K562 (cell line): Measurements from ENCODE around the gene SLC39A11. TPM values are rescaled to one million over a fixed set of nuclear protein-coding genes. Genes with fewer than 3 reads are reported as not detected.

Source experiments
- ATAC-seq: fragments of 200-7000 bp; cut with Tn5 transposase; 3 replicates; pipeline ENCODE4 v1.9.1; 2020; ENCODE audit warnings: moderate library complexity
- BruUV-seq: library from RNA; stranded (reverse); fragments of 400-500 nt; replicated peaks from 2 replicates; lab custom pipeline; 2021; lab: Mats Ljungman, UMichigan
- CTCF ChIA-PET: fragments of 300-600 bp; formaldehyde crosslinking; extraction: SDS; loops from one replicate; lab custom pipeline; 2021; ENCODE audit warnings: low intra/inter-chr PET ratio; lab: Yijun Ruan, JAX
- POLR2A ChIA-PET: fragments of 300-600, 350-650 bp; sonication (Branson Sonifier 250); formaldehyde crosslinking; extraction: SDS; loops from one replicate; lab custom pipeline; 2021; ENCODE audit warnings: antibody characterized with exemption, inconsistent platforms; lab: Yijun Ruan, JAX
- DNase-seq, 4 experiments: peaks; one replicate each; pipeline versions ENCODE4 v3.0.0 to v3.0.0-alpha.2; 2011 to 2018; ENCODE audit warnings: low spot score in 3 of 4, mixed read lengths in 3 of 4; ENCODE audit errors: extremely low read depth in 1 of 4
- FAIRE-seq: peaks from 2 replicates; lab custom pipeline; 2011; peaks lifted over from hg19 to GRCh38; lab: Jason Lieb, UNC
- H2AFZ ChIP-seq: 2 replicates; pipeline ENCODE4 v1.6.0; 2011; ENCODE audit warnings: low read depth, low read length, control low read depth, inconsistent platforms
- H3K27ac ChIP-seq: fragments of 200-600 bp; 3 replicates; pipeline ENCODE4 v1.8.0; 2011; ENCODE audit warnings: low read depth, mild to moderate bottlenecking, control low read depth, inconsistent platforms, low read length, moderate library complexity, mixed read lengths; ENCODE audit errors: extremely low read depth
- H3K27me3 ChIP-seq, 2 experiments: fragments of 300-600 bp in 1 of 2; 2 replicates in 1 of 2; 3 replicates in 1 of 2; pipeline versions ENCODE4 v1.6.0 to v1.8.0; 2011; ENCODE audit warnings: inconsistent platforms in 2 of 2, low read length in 2 of 2, mild to moderate bottlenecking in 1 of 2, mixed read lengths in 1 of 2, moderate library complexity in 1 of 2; ENCODE audit not compliant: control insufficient read depth in 2 of 2, insufficient read depth in 2 of 2
- H3K36me3 ChIP-seq: fragments of 300-600 bp; 3 replicates; pipeline ENCODE4 v1.8.0; 2011; ENCODE audit warnings: mild to moderate bottlenecking, low read length, inconsistent platforms; ENCODE audit not compliant: control insufficient read depth, insufficient read depth
- H3K4me1 ChIP-seq, 2 experiments: fragments of 200-600 bp in 1 of 2; replicated peaks in 1 of 2; 2 replicates in 1 of 2; 3 replicates in 1 of 2; pipeline versions ENCODE4 v1.5.1 to v1.8.0; 2011; ENCODE audit warnings: inconsistent platforms in 2 of 2, low read length in 2 of 2, mild to moderate bottlenecking in 1 of 2, mixed read lengths in 1 of 2, moderate library complexity in 1 of 2; ENCODE audit not compliant: control insufficient read depth in 2 of 2, insufficient read depth in 2 of 2
- H3K4me2 ChIP-seq: 2 replicates; pipeline ENCODE4 v1.6.1; 2011; ENCODE audit warnings: low read length, control low read depth, inconsistent platforms, mixed read lengths; ENCODE audit not compliant: insufficient read depth
- H3K4me3 ChIP-seq: fragments of 200-600 bp; sonication (generic), shearing (Covaris generic); 2 replicates; pipeline ENCODE4 v1.5.1; 2016; ENCODE audit warnings: control low read depth, inconsistent platforms
- H3K79me2 ChIP-seq: fragments of 200-600 bp; 3 replicates; pipeline ENCODE4 v1.8.0; 2011; ENCODE audit warnings: low read length, inconsistent platforms; ENCODE audit not compliant: control insufficient read depth, insufficient read depth
- H3K9ac ChIP-seq, 2 experiments: 2 replicates each; pipeline versions ENCODE4 v1.6.0 to v1.6.1; 2011; ENCODE audit warnings: low read depth in 2 of 2, low read length in 2 of 2, control low read depth in 1 of 2, inconsistent platforms in 1 of 2, mild to moderate bottlenecking in 1 of 2, mixed read lengths in 1 of 2; ENCODE audit not compliant: insufficient read depth in 1 of 2
- H3K9me1 ChIP-seq: one replicate; pipeline ENCODE4 v1.6.0; 2011; ENCODE audit warnings: inconsistent platforms, mild to moderate bottlenecking, low read length, moderate library complexity; ENCODE audit not compliant: control insufficient read depth, insufficient read depth
- H3K9me3 ChIP-seq: replicated peaks from 2 replicates; pipeline ENCODE4 v1.5.1; 2011; ENCODE audit warnings: low read depth, low read length, inconsistent platforms; ENCODE audit not compliant: control insufficient read depth, insufficient read depth
- H4K20me1 ChIP-seq: replicated peaks from 2 replicates; pipeline ENCODE4 v1.6.1; 2011; ENCODE audit warnings: low read length, inconsistent platforms, mixed read lengths; ENCODE audit not compliant: control insufficient read depth, insufficient read depth
- CHD2 ChIP-seq: IDR thresholded peaks from 2 replicates; pipeline ENCODE4 v1.6.1; 2011; ENCODE audit warnings: low read depth, low read length
- L3MBTL2 ChIP-seq: fragments of 450-650 bp; IDR thresholded peaks from 2 replicates; pipeline ENCODE4 v1.6.1; 2016; ENCODE audit warnings: mild to moderate bottlenecking, moderate library complexity
- MIER1 ChIP-seq: fragments of 450-650 bp; IDR thresholded peaks from 2 replicates; pipeline ENCODE4 v1.6.1; 2016; ENCODE audit warnings: antibody characterized with exemption, mild to moderate bottlenecking, low read depth
- SMARCE1 ChIP-seq: fragments of 450-650 bp; IDR thresholded peaks from 2 replicates; pipeline ENCODE4 v1.7.1; 2016; ENCODE audit warnings: mild to moderate bottlenecking
- SPI1 ChIP-seq: IDR thresholded peaks from 2 replicates; pipeline ENCODE4 v1.6.1; 2011; ENCODE audit warnings: low read depth, low read length, control low read depth, borderline replicate concordance
- YY1 ChIP-seq, 3 experiments: IDR thresholded peaks; 2 replicates each; pipeline ENCODE4 v1.6.1; 2011; ENCODE audit warnings: low read length in 2 of 3, mild to moderate bottlenecking in 2 of 3, moderate library complexity in 2 of 3, borderline replicate concordance in 1 of 3, control low read depth in 1 of 3, low read depth in 1 of 3; ENCODE audit not compliant: insufficient read depth in 3 of 3, insufficient replicate concordance in 2 of 3, control insufficient read depth in 1 of 3, insufficient read length in 1 of 3; ENCODE audit errors: extremely low read depth in 1 of 3
- ZBTB1 ChIP-seq: sonication (generic); formaldehyde crosslinking; IDR thresholded peaks from 2 replicates; pipeline ENCODE4 v1.8.1; 2023; ENCODE audit warnings: missing genetic modification reagents, low read depth, mild to moderate bottlenecking, borderline replicate concordance
- WGBS: fragments of 100-300 bp; shearing (Covaris generic); methylation state at CpG from one replicate; pipeline ENCODE4 v1.1.6; 2016; ENCODE audit warnings: low coverage, mixed read lengths; ENCODE audit not compliant: insufficient coverage; ENCODE audit errors: missing lambda C conversion rate; 5-methylcytosine and 5-hydroxymethylcytosine counted together
- in situ Hi-C: fragments of 300-500 bp; cut with MboI; formaldehyde crosslinking; loops from 4 replicates; pipeline ENCODE4 v1.15.0; 2018; ENCODE audit warnings: inconsistent platforms, mixed read lengths
- intact Hi-C: fragments of 100-400 bp; cut with micrococcal nuclease; formaldehyde crosslinking; loops from 2 replicates; pipeline ENCODE4 v1.14.2; 2022
- polyA plus RNA-seq, 8 experiments: library from polyadenylated mRNA; depleted of rRNA in 4 of 8; stranded (reverse) in 5 of 8; unstranded in 3 of 8; fragments of >200 nt; fragmentation: Nextera tagmentation in 2 of 8; fragmentation: Illumina TruSeq in 1 of 8; extraction: Ambion mirVana in 2 of 8; extraction: Trizol in 1 of 8; gene quantifications; 2 replicates each; pipeline versions ENCODE4 v1.2.1 to v1.2.3, GENCODE V29; 2011 to 2014; ENCODE audit warnings: inconsistent platforms in 1 of 8, missing spikeins in 1 of 8
- total RNA-seq, 7 experiments: library from RNA; depleted of rRNA in 6 of 7; stranded (reverse); fragments of >200 nt in 6 of 7; fragmentation: Illumina TruSeq in 2 of 7; extraction: Trizol in 2 of 7; gene quantifications; 2 replicates each; pipeline versions ENCODE4 v1.2.1 to v1.2.3, GENCODE V29; 2011 to 2021; ENCODE audit warnings: low replicate concordance in 1 of 7

SLC39A11 gene
- total and polyA plus RNA-seq, 9 of the 15 experiments (the other 6 are each of a cell fraction or from before 2014, with no cell fraction given): 10.5 to 26.4 (median 13.4) TPM

DNA sequence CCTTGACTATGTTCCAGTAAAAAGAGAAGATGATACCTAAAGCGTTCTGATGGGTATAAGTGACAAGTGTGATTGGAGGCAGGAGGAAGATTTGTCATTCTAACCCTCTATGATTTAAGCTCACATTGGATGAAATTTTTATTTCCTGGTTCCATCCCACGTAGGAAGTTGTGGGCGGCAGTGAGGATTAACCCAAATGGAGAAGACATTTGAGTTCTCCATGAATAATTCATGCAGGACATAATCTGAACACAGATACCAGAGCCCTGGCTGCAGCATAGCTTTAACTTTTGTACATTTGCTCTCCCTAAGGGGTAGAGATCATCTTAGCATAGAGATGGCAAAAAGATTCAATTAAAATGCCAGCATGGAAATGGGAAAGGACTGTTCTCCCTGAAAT lies 146.3 kb downstream of the SLC39A11 start (continued):
- no peak for TF ChIP-seq YY1 (IDR thresholded peaks at IDR 0.05; ENCODE audit: borderline replicate concordance in 1 of 3, control insufficient read depth in 1 of 3, extremely low read depth in 1 of 3, insufficient read depth in 3 of 3, insufficient read length in 1 of 3, insufficient replicate concordance in 2 of 3, low read depth in 1 of 3, low read length in 2 of 3)

DNA sequence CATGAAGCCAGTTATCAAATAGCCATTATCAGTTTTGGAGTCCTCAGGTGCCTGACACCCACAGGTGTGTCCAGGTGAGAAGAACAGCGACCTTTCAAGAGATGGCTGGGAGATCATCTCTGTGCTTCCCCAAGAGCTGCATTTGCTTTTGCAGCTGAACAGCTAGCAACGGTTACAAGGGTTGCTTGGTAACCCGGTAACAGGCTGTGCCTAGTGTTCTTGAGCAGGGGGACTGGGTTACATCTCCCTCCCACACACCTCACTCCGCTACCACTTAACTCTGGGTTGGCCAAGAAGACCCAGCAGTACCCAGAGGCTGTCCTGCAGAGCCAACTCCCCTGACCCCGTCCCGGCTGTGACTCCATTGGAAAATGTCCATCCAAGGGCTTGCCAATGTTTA lies 147.0 kb downstream of the SLC39A11 start:
- H4K20me1 ChIP-seq: no peaks in the 10 kb centered on the region; the same call in 1 of the 2 replicates
- no peaks in the 10 kb centered on the region for H3K9me3 ChIP-seq
- BruUV-seq: no TSS peak
- in situ Hi-C loops (no loop called here), intact Hi-C loops (no loop called here)
- H3K4me3 ChIP-seq: no peak overlapping the region
- DNase-seq: no peak
- no peaks in the 10 kb centered on the region for H3K79me2 ChIP-seq
- no peaks in the 10 kb centered on the region for H3K9me1 ChIP-seq
- no peak overlapping the region for H3K27ac ChIP-seq
- no peaks in the 10 kb centered on the region for H3K4me1 ChIP-seq
- no peak overlapping the region for H3K4me2 ChIP-seq
- 54% methylated on average over 6 of the region's 6 CpGs for WGBS
- ChIA-PET CTCF (no interaction called here), POLR2A (interaction anchor here (0.6 to 0.8 kb wide), 2 partner anchors 122 to 339 kb away, joined by 3 read pairs; no protein-coding TSS in a partner anchor)
- TF ChIP-seq ZBTB1 (CRISPR knock-in tag): no peak
- no peak for TF ChIP-seq L3MBTL2
- no peak for TF ChIP-seq SPI1
- no peak for TF ChIP-seq CHD2
- TF ChIP-seq MIER1: no peak
- TF ChIP-seq SMARCE1: no peak
- H2AFZ ChIP-seq: no peak overlapping the region
- H3K9ac ChIP-seq: no peak overlapping the region
- no peaks in the 10 kb centered on the region; the same call in 2 of the 3 replicates for H3K36me3 ChIP-seq
- no peak for FAIRE-seq
- ATAC-seq: no peak
- no peaks in the 10 kb centered on the region for H3K27me3 ChIP-seq
